OCI-LY3 (cell line): ENCODE measurements around the gene ARVCF.

Experiments used
- H2AFZ ChIP-seq: fragments of 200-600, 300-600 bp; shearing (Covaris generic); 2 replicates; pipeline ENCODE4 v1.6.0; 2014; ENCODE audit warnings: antibody characterized with exemption, low read depth, low read length
- H3K27ac ChIP-seq: fragments of 200-600, 300-600 bp; sonication (generic); 2 replicates; pipeline ENCODE4 v1.5.1; 2014; ENCODE audit warnings: mild to moderate bottlenecking, low read length, moderate library complexity, mixed read lengths
- H3K27me3 ChIP-seq: fragments of 200-600, 300-600 bp; sonication (generic); 2 replicates; pipeline ENCODE4 v1.6.1; 2014; ENCODE audit warnings: low read depth, low read length, mixed read lengths
- H3K36me3 ChIP-seq: fragments of 200-600, 300-600 bp; sonication (generic); replicated peaks from 2 replicates; pipeline ENCODE3; 2014; ENCODE audit warnings: low read depth, low read length, mixed read lengths
- H3K4me1 ChIP-seq: fragments of 300-600, 200-600 bp; sonication (generic); 2 replicates; pipeline ENCODE4 v1.6.1; 2014; ENCODE audit warnings: low read length, mixed read lengths
- H3K4me2 ChIP-seq: fragments of 200-600, 300-600 bp; sonication (generic); 2 replicates; pipeline ENCODE4 v1.6.1; 2014; ENCODE audit warnings: low read length, mixed read lengths
- H3K4me3 ChIP-seq: fragments of 300-600, 200-600 bp; sonication (generic); 2 replicates; pipeline ENCODE4 v1.5.1; 2014; ENCODE audit warnings: antibody characterized with exemption, mild to moderate bottlenecking, low read length, moderate library complexity
- H3K79me2 ChIP-seq: fragments of 300-600, 200-600 bp; shearing (Covaris generic); 2 replicates; pipeline ENCODE4 v1.6.1; 2014; ENCODE audit warnings: mild to moderate bottlenecking, low read length, mixed read lengths
- H3K9ac ChIP-seq: fragments of 300-600, 200-600 bp; shearing (Covaris generic); 2 replicates; pipeline ENCODE4 v1.6.0; 2014; ENCODE audit warnings: mild to moderate bottlenecking, low read length, moderate library complexity
- H3K9me3 ChIP-seq: fragments of 200-600, 300-600 bp; shearing (Covaris generic); 2 replicates; pipeline ENCODE4 v1.6.1; 2014; ENCODE audit warnings: low read length, mixed read lengths; ENCODE audit not compliant: insufficient read depth
- H4K20me1 ChIP-seq: fragments of 200-600, 300-600 bp; sonication (generic); 2 replicates; pipeline ENCODE4 v1.6.1; 2016; ENCODE audit warnings: low read length, mixed read lengths; ENCODE audit not compliant: insufficient read depth
- EZH2phosphoT487 ChIP-seq: fragments of 200-600 bp; shearing (Covaris generic); IDR thresholded peaks from 2 replicates; pipeline ENCODE4 v1.6.1; 2018; ENCODE audit warnings: antibody characterized with exemption, mixed run types, low read depth
- TF ChIP-seq, protein P1 (sequence below): fragments of 200-600, 300-600 bp; sonication (generic); IDR thresholded peaks from 2 replicates; pipeline ENCODE4 v1.5.1; 2014; ENCODE audit warnings: antibody characterized with exemption, low read length, low read depth

ARVCF gene

DNA sequence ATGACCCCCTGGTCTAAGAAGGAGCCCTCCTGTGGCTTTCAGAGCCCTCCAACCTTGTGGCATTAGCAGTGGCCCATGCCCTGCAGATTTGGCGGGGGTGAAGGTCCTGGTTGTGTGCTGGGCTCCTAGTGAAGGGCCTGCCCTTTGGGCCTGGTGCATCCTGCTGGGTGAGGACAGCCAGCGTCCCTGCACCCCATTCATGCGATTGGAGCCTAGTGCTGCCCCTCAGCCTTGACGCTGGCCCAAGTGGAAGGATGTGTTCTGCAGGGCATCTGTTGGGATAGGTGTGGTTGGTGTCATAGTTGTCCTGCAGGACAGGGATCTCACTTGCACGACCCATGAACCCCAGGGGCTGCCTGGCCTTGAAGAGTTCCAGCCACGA, 35.3 kb upstream of the ARVCF start:
- no peaks in the 10 kb centered on the region for H3K9me3 ChIP-seq
- no peaks in the 10 kb centered on the region for H3K79me2 ChIP-seq
- no peak overlapping the region for H3K4me2 ChIP-seq
- H3K27me3 ChIP-seq, result no peaks in the 10 kb centered on the region
- no peak overlapping the region for H3K4me3 ChIP-seq
- no peak overlapping the region for H3K27ac ChIP-seq
- H2AFZ ChIP-seq, result no peak overlapping the region
- TF ChIP-seq EZH2phosphoT487, result no peak
- TF ChIP-seq, protein P1, sequence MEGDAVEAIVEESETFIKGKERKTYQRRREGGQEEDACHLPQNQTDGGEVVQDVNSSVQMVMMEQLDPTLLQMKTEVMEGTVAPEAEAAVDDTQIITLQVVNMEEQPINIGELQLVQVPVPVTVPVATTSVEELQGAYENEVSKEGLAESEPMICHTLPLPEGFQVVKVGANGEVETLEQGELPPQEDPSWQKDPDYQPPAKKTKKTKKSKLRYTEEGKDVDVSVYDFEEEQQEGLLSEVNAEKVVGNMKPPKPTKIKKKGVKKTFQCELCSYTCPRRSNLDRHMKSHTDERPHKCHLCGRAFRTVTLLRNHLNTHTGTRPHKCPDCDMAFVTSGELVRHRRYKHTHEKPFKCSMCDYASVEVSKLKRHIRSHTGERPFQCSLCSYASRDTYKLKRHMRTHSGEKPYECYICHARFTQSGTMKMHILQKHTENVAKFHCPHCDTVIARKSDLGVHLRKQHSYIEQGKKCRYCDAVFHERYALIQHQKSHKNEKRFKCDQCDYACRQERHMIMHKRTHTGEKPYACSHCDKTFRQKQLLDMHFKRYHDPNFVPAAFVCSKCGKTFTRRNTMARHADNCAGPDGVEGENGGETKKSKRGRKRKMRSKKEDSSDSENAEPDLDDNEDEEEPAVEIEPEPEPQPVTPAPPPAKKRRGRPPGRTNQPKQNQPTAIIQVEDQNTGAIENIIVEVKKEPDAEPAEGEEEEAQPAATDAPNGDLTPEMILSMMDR, result no peak
- no peaks in the 10 kb centered on the region for H3K4me1 ChIP-seq
- peaks cover 25% of the 10 kb centered on the region for H3K36me3 ChIP-seq
- H4K20me1 ChIP-seq, result 0 out of 2 replicates have a peak, but pooled peaks cover 4% of the 10 kb centered on the region
- no peak overlapping the region for H3K9ac ChIP-seq

DNA sequence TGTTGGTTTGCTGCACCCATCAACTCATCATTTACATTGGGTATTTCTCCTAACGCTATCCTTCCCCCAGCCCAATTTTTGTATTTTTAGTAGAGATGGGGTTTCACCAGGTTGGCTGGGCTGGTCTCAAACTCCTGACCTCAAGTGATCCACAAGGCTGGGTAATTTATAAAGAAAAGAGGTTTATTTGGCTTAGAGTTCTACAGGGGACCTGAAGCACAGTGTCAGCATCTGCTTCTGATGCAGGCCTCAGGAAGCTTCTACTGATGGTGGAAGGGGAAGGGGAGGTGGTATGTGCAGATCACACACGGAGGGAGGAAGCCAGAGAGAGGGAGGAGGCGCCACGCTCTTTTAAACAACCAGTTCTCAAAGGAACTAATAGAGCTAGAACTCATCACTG, 30.1 kb upstream of the ARVCF start:
- H3K9me3 ChIP-seq, result no peaks in the 10 kb centered on the region
- H2AFZ ChIP-seq, result no peak overlapping the region
- H3K4me2 ChIP-seq, result no peak overlapping the region
- no peaks in the 10 kb centered on the region for H3K79me2 ChIP-seq
- H3K4me1 ChIP-seq, result no peaks in the 10 kb centered on the region
- no peak for TF ChIP-seq EZH2phosphoT487
- TF ChIP-seq, protein P1, result no peak
- no peak overlapping the region for H3K27ac ChIP-seq
- peaks cover 40% of the 10 kb centered on the region for H3K36me3 ChIP-seq
- H3K27me3 ChIP-seq, result no peaks in the 10 kb centered on the region
- no peak overlapping the region for H3K9ac ChIP-seq
- no peaks in the 10 kb centered on the region; the same call in 1 of the 2 replicates for H4K20me1 ChIP-seq
- no peak overlapping the region for H3K4me3 ChIP-seq

DNA sequence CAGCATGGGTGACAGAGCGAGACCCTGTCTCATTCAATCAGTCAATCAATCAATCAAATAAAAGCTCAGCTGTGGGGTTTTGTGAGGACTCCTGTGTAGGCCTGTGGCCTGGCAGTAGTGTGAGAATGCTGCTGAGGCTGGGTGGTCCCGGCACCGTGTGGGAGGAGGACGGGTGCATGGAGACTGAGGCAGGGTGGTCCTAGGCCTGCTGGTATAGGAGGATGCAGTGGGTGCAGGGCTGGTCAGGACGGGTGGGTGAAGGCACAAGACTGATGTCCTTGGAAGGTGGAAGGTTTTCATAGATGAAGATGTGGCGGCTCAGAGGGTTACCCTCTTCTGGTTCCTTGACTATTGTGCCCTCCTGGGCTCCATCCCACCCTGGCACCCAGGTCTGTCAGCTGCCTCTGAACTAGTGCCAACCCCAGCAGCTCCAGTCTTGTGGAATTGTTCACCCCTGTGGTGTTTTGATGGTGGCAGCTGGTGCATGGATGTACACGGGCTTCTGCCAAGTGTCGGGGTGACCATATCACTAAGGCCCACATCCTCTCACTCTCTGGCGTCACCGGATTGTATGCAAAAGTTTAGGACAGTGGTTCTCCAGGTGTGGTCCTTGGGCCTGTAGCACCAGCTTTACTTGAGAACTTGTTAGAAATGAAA, 28.0 kb upstream of the ARVCF start:
- Histone ChIP-seq H4K20me1 (no peaks in the 10 kb centered on the region; the same call in 1 of the 2 replicates), H3K4me1 (no peaks in the 10 kb centered on the region), H3K9me3 (no peaks in the 10 kb centered on the region), H3K36me3 (peaks cover 39% of the 10 kb centered on the region), H3K9ac (no peak overlapping the region), H3K4me3 (no peak overlapping the region), H3K79me2 (no peaks in the 10 kb centered on the region), H2AFZ (no peak overlapping the region), H3K4me2 (no peak overlapping the region), H3K27me3 (no peaks in the 10 kb centered on the region), H3K27ac (no peak overlapping the region)
- TF ChIP-seq EZH2phosphoT487, result no peak
- TF ChIP-seq, protein P1, result no peak

DNA sequence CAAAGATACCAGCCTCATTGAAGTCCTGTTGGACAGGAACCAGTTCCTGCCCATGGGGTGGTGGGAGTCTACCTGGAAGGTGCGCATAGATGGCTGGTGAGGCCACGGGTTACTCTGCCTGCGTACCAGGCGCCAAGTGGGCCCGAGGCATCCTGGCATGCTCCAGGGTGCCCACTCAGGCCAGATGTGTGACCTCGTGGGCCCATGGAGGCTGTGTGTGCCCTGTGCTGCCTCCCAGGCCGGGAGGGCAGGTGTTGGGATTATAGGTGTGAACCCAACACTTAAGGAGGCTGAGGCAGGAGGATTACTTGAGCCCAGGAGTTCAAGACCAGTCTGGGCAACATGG, 27.3 kb upstream of the ARVCF start:
- Histone ChIP-seq H3K4me1 (no peaks in the 10 kb centered on the region), H3K9me3 (no peaks in the 10 kb centered on the region), H3K79me2 (no peaks in the 10 kb centered on the region), H3K27me3 (no peaks in the 10 kb centered on the region), H3K4me2 (no peak overlapping the region), H3K4me3 (no peak overlapping the region), H3K36me3 (peaks cover 36% of the 10 kb centered on the region), H2AFZ (no peak overlapping the region), H4K20me1 (no peaks in the 10 kb centered on the region; the same call in 1 of the 2 replicates), H3K27ac (no peak overlapping the region), H3K9ac (no peak overlapping the region)
- TF ChIP-seq, protein P1, result no peak
